Nephron (organoid): ENCODE results near the gene CFAP46.
A peak's percentile ranks its signal among the peaks of the same experiment; 100 is the strongest.

Source experiments
- H3K27ac Mint-ChIP-seq, 3 experiments: 2 replicates each; pipeline ENCODE4 v1.8.0; 2020; ENCODE audit warnings: mixed read lengths in 3 of 3, mild to moderate bottlenecking in 2 of 3, moderate library complexity in 1 of 3
- H3K27me3 Mint-ChIP-seq: 2 replicates; pipeline ENCODE4 v1.8.0; 2021; ENCODE audit warnings: low read depth, mild to moderate bottlenecking, moderate library complexity, mixed read lengths
- H3K36me3 Mint-ChIP-seq: 2 replicates; pipeline ENCODE4 v1.8.0; 2020; ENCODE audit warnings: low read depth, mixed read lengths
- H3K4me1 Mint-ChIP-seq: 2 replicates; pipeline ENCODE4 v1.8.0; 2020; ENCODE audit warnings: mixed read lengths
- H3K4me3 Mint-ChIP-seq, 3 experiments: 2 replicates each; pipeline ENCODE4 v1.8.0; 2020; ENCODE audit warnings: mild to moderate bottlenecking in 3 of 3, mixed read lengths in 3 of 3, moderate library complexity in 2 of 3
- H3K9me3 Mint-ChIP-seq: 2 replicates; pipeline ENCODE4 v1.8.0; 2020; ENCODE audit warnings: mixed read lengths
- TF ChIP-seq, protein P1 (sequence below), 3 experiments: fragments of 200-600 bp; sonication (generic); IDR thresholded peaks; one replicate each; pipeline ENCODE4 v1.5.0; 2021; ENCODE audit warnings: antibody characterized with exemption in 3 of 3; ENCODE audit not compliant: unreplicated experiment in 3 of 3

Gene CFAP46

DNA sequence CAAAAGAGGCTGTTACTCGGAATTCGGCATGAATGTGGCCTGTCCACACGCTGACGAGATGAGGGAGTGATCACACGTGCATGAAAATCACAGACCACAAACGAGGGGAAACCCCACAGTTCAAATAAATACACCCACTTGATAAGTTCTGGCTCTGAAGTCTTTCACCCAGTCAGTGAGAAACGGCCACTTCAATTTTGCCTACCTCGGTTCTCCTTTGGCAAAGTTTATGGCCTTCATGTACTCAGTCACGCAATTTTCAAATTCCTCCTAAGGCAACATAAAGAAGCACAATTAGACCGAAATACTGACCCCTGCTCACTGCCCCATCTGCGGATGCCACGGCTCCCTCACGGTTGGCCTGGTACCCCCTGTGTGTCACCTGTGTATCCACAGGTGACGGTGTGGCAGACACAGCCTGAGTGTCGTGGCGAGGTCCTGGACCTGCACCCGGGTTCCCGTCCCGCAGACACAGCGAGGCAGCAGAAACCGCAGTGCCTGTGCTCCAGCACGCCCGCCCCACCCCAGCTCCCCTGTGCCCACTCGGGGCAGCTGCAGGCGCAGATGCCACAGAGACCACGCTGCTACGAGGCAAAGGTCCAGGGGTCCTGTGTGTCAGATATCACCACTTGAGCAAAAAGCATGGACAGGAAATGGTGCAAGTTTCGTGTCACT lies 1.4 kb downstream of the CFAP46 start:
- Mint-ChIP-seq H3K27me3 (peaks cover 20% of the 10 kb centered on the region), H3K4me1 (peaks cover 5% of the 10 kb centered on the region), H3K36me3 (no peaks in the 10 kb centered on the region), H3K27ac (no peak overlapping the region), H3K9me3 (no peaks in the 10 kb centered on the region), H3K4me3 (peak overlapping the region; percentile 79 to 87 (median 81))
- TF ChIP-seq, protein P1, sequence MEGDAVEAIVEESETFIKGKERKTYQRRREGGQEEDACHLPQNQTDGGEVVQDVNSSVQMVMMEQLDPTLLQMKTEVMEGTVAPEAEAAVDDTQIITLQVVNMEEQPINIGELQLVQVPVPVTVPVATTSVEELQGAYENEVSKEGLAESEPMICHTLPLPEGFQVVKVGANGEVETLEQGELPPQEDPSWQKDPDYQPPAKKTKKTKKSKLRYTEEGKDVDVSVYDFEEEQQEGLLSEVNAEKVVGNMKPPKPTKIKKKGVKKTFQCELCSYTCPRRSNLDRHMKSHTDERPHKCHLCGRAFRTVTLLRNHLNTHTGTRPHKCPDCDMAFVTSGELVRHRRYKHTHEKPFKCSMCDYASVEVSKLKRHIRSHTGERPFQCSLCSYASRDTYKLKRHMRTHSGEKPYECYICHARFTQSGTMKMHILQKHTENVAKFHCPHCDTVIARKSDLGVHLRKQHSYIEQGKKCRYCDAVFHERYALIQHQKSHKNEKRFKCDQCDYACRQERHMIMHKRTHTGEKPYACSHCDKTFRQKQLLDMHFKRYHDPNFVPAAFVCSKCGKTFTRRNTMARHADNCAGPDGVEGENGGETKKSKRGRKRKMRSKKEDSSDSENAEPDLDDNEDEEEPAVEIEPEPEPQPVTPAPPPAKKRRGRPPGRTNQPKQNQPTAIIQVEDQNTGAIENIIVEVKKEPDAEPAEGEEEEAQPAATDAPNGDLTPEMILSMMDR (IDR thresholded peaks at IDR 0.05; ENCODE audit: unreplicated experiment in 3 of 3) = no peak

DNA sequence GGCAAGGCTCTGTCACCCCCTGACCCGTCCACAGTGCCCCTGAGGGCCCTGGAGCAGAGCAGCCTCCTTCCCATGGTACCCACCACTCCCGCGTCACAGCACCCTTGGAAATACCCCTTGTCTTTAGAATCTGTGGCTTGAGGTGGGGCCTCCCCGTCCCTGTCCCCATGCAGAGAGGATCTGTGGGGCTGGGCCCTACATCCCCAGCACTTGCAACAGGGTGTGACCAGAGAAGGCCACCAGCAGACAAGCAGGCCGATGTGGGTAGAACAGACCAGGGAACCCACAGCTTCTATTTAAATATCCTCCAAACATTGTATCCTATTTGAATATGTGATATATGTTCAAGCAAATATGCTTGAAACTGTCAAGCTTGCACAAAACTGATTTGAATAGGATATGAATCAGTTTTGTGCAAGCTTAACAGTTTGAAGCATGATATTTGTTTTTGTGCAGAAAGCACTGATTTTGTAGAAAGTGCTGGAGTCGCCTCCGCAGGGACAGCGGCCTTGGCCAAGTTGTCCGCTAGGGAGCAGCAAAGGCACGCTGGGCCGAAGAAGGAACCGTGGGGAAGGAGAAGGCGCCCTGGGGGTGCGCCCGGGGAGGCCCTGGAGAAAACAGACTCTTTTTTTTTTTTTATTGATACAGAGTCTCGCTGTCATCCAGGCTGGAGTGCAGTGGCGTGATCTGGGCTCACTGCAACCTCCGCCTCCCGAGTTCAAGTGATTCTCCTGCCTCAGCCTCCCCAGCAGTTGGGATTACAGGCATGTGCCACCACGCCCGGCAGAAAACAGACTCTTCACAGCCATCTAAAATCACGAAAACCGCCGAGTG lies 2.2 kb downstream of the CFAP46 start:
- Mint-ChIP-seq H3K27ac (no peak overlapping the region), H3K4me1 (peaks cover 5% of the 10 kb centered on the region), H3K27me3 (peaks cover 16% of the 10 kb centered on the region), H3K36me3 (no peaks in the 10 kb centered on the region), H3K9me3 (no peaks in the 10 kb centered on the region), H3K4me3 (peak overlapping the region; percentile 79 to 83 (median 81))
- TF ChIP-seq, protein P1 (IDR thresholded peaks at IDR 0.05; ENCODE audit: unreplicated experiment in 3 of 3) = peak; percentile 86 to 91 (median 87)

DNA sequence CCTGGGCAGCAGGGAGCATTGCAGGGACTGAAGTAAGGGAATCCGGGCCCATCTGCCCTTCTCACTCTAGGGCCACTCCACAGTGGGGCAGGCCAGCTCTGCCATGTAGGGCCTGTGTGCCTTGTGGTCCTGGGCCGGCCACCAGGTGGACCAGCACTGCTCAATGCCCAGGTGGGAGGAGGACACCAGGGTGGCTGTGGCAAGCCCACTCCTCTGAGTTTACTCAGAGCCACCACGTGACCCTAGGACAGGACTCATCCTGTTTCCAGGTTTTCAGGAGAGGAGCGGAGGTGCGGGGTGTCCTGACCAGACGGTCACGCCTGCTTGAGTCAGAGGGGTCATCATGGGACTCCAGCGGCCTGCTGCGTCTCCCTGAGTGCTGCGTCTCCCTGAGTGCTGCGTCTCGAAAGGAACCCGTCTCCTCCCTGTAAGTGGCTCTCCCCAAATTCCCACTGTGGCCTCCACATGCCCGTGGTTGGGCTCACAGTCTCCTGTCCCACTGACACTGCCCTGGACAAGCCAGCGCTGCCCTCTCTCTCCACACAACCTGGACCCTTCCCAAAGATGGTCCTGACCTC lies 2.9 kb downstream of the CFAP46 start:
- no peak overlapping the region for H3K27ac Mint-ChIP-seq
- H3K36me3 Mint-ChIP-seq = no peaks in the 10 kb centered on the region
- H3K4me1 Mint-ChIP-seq = peaks cover 5% of the 10 kb centered on the region
- peak overlapping the region in 1 of 3 experiments; percentile 38 for H3K4me3 Mint-ChIP-seq
- TF ChIP-seq, protein P1 (IDR thresholded peaks at IDR 0.05; ENCODE audit: unreplicated experiment in 3 of 3) = no peak
- no peaks in the 10 kb centered on the region for H3K9me3 Mint-ChIP-seq
- peaks cover 16% of the 10 kb centered on the region for H3K27me3 Mint-ChIP-seq

DNA sequence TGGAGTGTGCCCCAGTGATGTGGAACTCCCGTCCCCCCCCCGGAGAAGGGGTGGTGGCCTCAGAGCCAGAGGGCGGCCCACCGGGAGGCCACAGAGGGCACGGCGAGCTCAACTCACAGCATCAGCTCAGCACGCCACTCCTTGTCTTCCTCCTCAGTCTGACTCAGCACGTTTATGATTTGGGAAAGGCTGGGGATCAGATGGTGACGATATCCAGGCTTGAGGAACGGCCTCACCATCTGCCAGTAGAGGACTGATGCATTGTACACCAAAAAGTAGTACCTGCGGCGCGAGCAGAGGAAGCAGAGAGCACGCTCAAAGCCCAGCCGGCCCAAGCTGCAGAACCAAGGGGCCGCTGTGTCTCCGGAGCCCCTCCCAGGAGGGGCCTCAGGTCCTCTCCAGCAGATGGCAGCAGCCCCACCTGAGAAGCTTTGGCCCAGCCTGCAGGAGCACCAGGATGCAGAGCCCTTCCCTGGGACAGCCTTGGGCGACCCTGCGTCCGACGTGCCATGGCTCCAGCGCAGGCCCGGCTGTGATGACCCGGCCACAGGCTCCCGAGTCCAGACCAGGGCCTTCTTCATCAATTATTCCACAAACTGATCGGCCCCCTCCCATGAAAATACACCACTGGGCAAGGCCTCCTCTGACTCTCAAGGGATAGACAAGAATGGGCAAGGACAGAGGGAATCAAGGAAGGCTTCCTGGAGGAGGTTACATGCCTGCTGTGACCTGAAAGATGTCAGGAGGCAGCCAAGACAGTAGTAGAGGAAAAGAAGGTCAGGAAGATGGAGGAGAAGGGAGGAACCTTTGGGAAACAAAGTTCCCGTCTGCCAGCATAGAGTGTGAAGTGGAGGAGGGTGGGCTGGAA lies 3.7 kb downstream of the CFAP46 start:
- H3K27ac Mint-ChIP-seq = no peak overlapping the region
- peak overlapping the region; percentile 19 to 56 (median 38) for H3K4me3 Mint-ChIP-seq
- peaks cover 16% of the 10 kb centered on the region for H3K27me3 Mint-ChIP-seq
- TF ChIP-seq, protein P1 (IDR thresholded peaks at IDR 0.05; ENCODE audit: unreplicated experiment in 3 of 3) = peak; percentile 37 to 49 (median 38)
- no peaks in the 10 kb centered on the region for H3K9me3 Mint-ChIP-seq
- H3K4me1 Mint-ChIP-seq = peaks cover 5% of the 10 kb centered on the region
- H3K36me3 Mint-ChIP-seq = no peaks in the 10 kb centered on the region

DNA sequence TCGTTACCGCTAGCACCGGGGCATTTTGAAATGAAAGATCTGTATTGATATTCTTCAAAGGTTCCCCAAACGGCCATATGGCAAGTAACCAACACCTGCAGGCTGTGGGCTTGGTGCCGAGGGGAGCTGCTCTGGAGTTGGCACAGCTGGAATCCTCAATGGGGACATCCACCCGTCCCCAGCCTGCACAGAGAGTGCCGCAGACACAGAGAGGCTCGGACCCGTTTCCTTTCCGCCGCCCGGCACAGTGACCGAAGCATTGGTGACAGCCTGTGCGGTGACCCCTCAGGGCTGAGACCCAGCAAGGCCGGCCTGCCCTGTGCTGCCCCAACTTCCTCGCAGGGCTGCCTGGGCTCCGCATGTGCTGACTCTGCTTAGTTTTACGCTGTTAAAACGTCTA lies 4.5 kb downstream of the CFAP46 start:
- Mint-ChIP-seq H3K9me3 (no peaks in the 10 kb centered on the region), H3K4me3 (no peak overlapping the region), H3K27ac (no peak overlapping the region), H3K4me1 (peaks cover 3% of the 10 kb centered on the region), H3K27me3 (peaks cover 16% of the 10 kb centered on the region), H3K36me3 (no peaks in the 10 kb centered on the region)
- TF ChIP-seq, protein P1 (IDR thresholded peaks at IDR 0.05; ENCODE audit: unreplicated experiment in 3 of 3) = no peak
